A549 treated with CORT108297 at 1 μM for 4 hours (cell line): Measurements from ENCODE around the gene LNPEP. TPM values are rescaled to one million over a fixed set of nuclear protein-coding genes. Genes with fewer than 3 reads are reported as not detected.

Experiments
- total RNA-seq: library from RNA; stranded (reverse); fragments of 200-300 nt; extraction: Qiagen RNA extraction; gene quantifications from 5 replicates; pipeline ENCODE4 v1.2.3, GENCODE V29; 2022

Gene LNPEP
- 5.8 to 8.7 TPM (median 7.5 TPM) in 5 replicates for total RNA-seq

DNA sequence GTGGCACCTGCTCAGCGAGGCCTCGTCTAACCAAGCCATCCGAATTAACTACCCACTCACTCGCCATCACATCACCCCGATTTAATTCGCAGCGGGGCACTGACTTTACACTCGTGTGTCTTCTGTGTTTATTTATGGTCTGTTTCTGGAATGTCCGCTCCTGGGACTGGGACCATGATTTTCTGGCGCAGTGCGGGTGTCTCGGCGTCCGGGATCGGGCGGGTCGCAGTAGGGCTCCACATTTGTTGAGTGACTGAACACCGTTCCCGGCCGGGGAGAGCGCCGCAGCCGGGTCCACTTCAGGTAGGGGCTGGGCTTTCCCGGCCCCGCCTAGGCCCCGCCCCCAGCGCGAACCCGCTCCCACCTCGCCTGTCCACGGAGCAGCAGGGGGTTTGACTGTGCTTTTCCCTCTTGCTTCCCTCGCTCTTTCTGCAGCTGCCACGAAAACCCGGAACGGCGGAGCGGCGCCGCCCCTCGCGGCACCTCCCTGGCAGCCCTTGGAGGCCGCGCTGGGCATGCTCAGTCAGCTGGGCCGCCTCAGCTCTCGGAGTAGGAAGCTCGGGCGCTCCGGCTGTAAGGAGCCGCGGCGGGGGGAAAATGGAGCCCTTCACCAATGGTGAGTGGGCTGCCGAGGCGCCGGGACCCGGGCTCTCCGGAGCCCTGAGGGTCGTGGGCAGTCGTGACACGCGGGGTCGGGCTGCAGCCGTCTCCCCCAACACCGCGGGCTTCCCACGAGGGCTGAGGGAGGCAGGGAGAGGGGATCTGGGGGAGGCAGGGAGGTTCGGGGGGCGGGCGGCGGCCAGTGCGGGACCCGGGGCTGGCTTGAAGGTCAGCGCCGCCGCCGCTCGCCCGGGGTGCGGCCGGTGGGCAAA, at the start of gene LNPEP:
LNPEP (plus strand) TSS at position 522 of the 872 bp plus-strand sequence; CDS start at position 598, 76 bp downstream.

Other genes with a start within 250 kb of the LNPEP start
- 6.5 to 10.9 TPM (median 8.7 TPM) in 5 replicates for gene ERAP1, start 128.1 kb upstream of the LNPEP start, total RNA-seq
- gene ERAP2, start 59.6 kb upstream of the LNPEP start, total RNA-seq: 1.0 to 1.4 TPM (median 1.2 TPM) in 5 replicates
- gene LIX1, start 206.5 kb downstream of the LNPEP start, total RNA-seq: not detected in 5 replicates
- 19.2 to 23.3 TPM (median 20.5 TPM) in 5 replicates for gene RIOK2, start 247.2 kb downstream of the LNPEP start, total RNA-seq